Right atrium auricular region (tissue), 2 donors: ENCODE results near the gene SEC22B. TPM values are rescaled to one million over a fixed set of nuclear protein-coding genes. Genes with fewer than 3 reads are reported as not detected.
"Not testable (repeated sequence)": the region's sequence is repeated elsewhere in the genome, so short reads cannot be mapped to it uniquely, and the experiment has no call there.

Source experiments
- DNase-seq: peaks from one replicate; pipeline ENCODE4 v3.0.0-alpha.2; 2019; ENCODE audit warnings: low spot score
- H3K27ac ChIP-seq, 2 donors: fragments of 200-600 bp; sonication (generic); 1 replicate in 1 of 2; 2 replicates in 1 of 2; pipeline ENCODE4 v1.5.1; 2016 to 2019
- H3K27me3 ChIP-seq, 2 donors: fragments of 200-600 bp; sonication (generic); one replicate each; pipeline versions ENCODE4 v1.5.1 to v1.6.0; 2017 to 2019
- H3K36me3 ChIP-seq: fragments of 200-600 bp; sonication (generic); one replicate; pipeline ENCODE4 v1.5.1; 2016
- H3K4me1 ChIP-seq, 2 donors: fragments of 200-600 bp; sonication (generic); one replicate each; pipeline versions ENCODE4 v1.5.1 to v1.6.0; 2017 to 2019
- H3K4me3 ChIP-seq, 2 donors: fragments of 200-600 bp; sonication (generic); 1 replicate in 1 of 2; 2 replicates in 1 of 2; pipeline ENCODE4 v1.5.1; 2017 to 2019; ENCODE audit warnings: mild to moderate bottlenecking in 1 of 2, moderate library complexity in 1 of 2
- H3K9me3 ChIP-seq, 2 donors: fragments of 200-600 bp; sonication (generic); one replicate each; pipeline ENCODE4 v1.5.1; 2019
- total RNA-seq, 2 donors: library from RNA; depleted of rRNA; stranded (reverse); fragments of >200 nt; gene quantifications; one replicate each; pipeline ENCODE4 v1.1.0, GENCODE V29; 2016

Gene SEC22B
- total RNA-seq, 2 donors from 2014 or later = 11.9 to 16.8 TPM

DNA sequence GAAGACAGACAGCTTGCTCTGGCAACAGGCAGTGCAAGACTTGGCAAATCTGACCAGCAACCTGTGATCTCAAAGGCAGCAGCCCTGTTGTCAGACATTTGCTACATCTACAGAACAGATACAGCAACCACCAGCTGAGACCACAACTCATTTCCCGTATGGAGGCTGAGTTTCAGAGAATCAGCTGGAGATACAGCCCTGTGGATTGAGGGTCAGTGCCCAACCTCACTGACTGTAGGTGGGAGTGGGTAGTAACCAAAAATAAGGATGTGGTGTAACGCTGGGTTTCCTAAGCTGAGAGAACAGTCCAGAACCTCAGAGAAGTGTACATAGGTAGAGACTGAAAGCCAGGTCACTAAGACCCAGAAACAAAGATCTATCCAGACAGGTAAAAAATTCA is 71.0 kb downstream of the SEC22B start:
- not testable (repeated sequence) for H3K27ac ChIP-seq, H3K36me3 ChIP-seq, H3K4me3 ChIP-seq, H3K9me3 ChIP-seq, DNase-seq, H3K4me1 ChIP-seq, H3K27me3 ChIP-seq

DNA sequence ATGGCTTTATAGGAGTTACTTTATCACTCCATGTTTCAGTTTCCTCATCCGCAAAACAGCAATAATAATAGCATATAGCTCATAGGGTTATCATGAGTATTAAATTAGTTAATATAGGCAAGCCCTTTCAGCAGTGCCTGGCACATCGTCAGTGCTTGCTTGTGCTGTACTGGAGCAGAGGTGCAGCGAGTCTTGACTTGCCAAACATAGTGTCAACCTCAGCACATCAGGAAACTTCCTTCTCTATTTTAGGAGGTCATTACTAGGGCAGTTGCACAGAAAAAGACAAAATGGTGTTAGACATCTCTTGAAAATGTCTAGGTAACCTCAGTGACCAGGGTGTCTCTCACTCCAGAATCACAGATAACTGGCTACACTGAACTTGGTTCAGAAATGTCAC is 72.6 kb downstream of the SEC22B start:
- DNase-seq, H3K36me3 ChIP-seq, H3K27ac ChIP-seq, H3K4me1 ChIP-seq, H3K27me3 ChIP-seq, H3K9me3 ChIP-seq, H3K4me3 ChIP-seq: not testable (repeated sequence)

DNA sequence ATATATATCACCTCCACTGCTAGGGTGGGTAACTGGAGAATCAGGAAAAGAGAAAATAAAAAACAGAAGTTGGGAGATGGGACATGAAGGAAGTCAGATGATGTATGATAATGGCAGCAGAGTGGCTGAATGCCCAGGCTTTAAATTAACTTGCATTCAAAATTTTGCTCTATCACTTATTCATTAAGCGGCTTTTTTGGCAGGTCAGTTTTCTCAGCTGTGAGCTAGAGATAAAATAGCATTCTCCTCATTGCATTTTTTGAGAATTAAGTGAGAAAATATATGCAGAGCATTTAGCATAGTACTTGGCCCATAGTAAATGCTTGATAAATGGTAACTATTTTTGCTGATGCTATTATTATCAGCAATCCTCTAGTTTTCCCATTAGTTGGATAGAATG is 74.7 kb downstream of the SEC22B start:
- not testable (repeated sequence) for H3K27me3 ChIP-seq

More for the DNA sequence above, 74.7 kb downstream of the SEC22B start:
- not testable (repeated sequence) for H3K36me3 ChIP-seq, DNase-seq, H3K9me3 ChIP-seq, H3K27ac ChIP-seq, H3K4me1 ChIP-seq, H3K4me3 ChIP-seq

Other genes with a start within 250 kb of the SEC22B start
- 10 to 100 TPM; 26.7 to 45.9 TPM for gene NOTCH2, start 106.9 kb downstream of the SEC22B start, total RNA-seq
- gene NBPF8, start 238.5 kb upstream of the SEC22B start, total RNA-seq = 1 to 10 TPM; 2.7 to 3.1 TPM